ENCODE data around the gene CLEC4F. TPM values are rescaled to one million over a fixed set of nuclear protein-coding genes. Genes with fewer than 3 reads are reported as not detected.

Gene CLEC4F
- total and polyA plus RNA-seq, 2 of the 13 experiments (the other 11 are each of a cell fraction or from before 2014, with no cell fraction given), result 0.12 to 0.13 TPM

DNA sequence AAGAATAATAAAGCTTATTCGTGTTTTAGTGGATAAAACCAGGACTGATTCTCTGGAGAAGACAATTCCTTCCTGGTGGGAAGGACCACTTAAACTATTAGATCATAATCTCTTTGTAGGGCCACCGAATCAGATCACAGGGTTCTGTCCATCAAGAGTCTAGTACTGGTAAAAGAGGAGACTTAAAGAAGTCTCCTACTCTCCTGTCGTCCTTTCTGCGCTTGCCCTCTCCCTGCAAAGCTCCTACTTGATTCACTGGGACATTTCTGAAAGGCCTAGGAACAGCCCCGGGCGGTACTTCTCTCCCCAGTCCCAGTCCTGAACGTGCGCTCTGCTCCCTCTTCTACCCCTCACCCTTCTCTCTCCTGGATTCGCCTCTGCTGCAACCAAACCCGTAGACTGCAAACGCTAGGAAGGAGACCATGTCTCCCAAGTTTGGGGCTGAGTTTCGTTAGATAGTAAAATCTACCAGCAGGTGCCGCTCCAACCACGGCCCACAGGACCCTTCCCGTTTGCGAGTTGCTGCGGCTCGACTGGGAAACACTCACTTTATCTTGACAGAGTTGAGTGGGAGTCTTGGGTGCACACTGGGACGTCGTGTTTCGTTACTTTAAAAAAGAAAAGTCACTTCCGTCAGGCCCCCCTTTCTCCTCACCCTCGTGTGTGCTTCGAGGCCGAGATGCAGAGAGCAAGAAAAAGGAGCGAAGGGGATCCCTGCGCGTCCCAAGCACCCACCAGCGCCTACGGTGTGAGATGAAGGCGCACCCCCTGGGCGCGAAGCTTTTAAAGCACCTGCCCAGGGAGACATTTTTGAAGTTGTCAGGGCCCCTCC is 30.9 kb downstream of the CLEC4F start (continued):
- TF ChIP-seq ZNF318 (CRISPR knock-in tag; IDR thresholded peaks at IDR 0.05) (no peak), ATF6 (CRISPR knock-in tag; conservative IDR thresholded peaks at IDR 0.05) (no peak), THAP7 (CRISPR knock-in tag; IDR thresholded peaks at IDR 0.05) (no peak), RARG (CRISPR knock-in tag; IDR thresholded peaks at IDR 0.05; ENCODE audit: low read depth) (no peak), SIN3A (IDR thresholded peaks at IDR 0.05; ENCODE audit: borderline replicate concordance, low read depth, low read length) (no peak), ZNF776 (CRISPR knock-in tag; IDR thresholded peaks at IDR 0.05) (no peak), SP140L (CRISPR knock-in tag; IDR thresholded peaks at IDR 0.05; ENCODE audit: borderline replicate concordance) (0 out of 2 replicates have a peak, but pooled peaks have one; percentile 68), AKAP8 (CRISPR knock-in tag; IDR thresholded peaks at IDR 0.05) (no peak), KMT2A (CRISPR knock-in tag; IDR thresholded peaks at IDR 0.05) (0 out of 2 replicates have a peak, but pooled peaks have one; percentile 15), ARHGAP35 (CRISPR knock-in tag; IDR thresholded peaks at IDR 0.05; ENCODE audit: borderline replicate concordance) (no peak), E2F5 (CRISPR knock-in tag; conservative IDR thresholded peaks at IDR 0.05) (no peak)
- TF ChIP-seq, protein P1, sequence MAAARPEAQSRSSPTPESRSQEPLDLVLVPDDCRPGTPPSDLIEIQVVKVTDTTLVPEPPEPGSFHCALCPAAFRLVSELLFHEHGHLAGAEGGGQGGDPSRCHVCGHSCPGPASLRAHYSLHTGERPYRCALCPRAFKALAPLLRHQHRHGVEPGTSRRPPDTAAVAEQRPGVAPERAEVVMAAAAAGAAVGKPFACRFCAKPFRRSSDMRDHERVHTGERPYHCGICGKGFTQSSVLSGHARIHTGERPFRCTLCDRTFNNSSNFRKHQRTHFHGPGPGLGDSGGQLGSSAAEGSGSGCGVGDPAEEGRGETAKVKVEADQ (CRISPR knock-in tag; IDR thresholded peaks at IDR 0.05; ENCODE audit: borderline replicate concordance), result no peak
- TF ChIP-seq, protein P2, sequence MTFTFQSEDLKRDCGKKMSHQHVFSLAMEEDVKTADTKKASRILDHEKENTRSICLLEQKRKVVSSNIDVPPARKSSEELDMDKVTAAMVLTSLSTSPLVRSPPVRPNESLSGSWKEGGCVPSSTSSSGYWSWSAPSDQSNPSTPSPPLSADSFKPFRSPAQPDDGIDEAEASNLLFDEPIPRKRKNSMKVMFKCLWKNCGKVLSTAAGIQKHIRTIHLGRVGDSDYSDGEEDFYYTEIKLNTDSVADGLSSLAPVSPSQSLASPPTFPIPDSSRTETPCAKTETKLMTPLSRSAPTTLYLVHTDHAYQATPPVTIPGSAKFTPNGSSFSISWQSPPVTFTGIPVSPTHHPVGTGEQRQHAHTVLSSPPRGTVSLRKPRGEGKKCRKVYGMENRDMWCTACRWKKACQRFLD (CRISPR knock-in tag; IDR thresholded peaks at IDR 0.05; ENCODE audit: borderline replicate concordance), result no peak

Measured in HepG2 (cell line).